CD14-positive monocyte (primary cell): ENCODE data around the gene PCCA. TPM values are rescaled to one million over a fixed set of nuclear protein-coding genes. Genes with fewer than 3 reads are reported as not detected.

Experiments
- DNase-seq, 3 donors: peaks; one replicate each; pipeline ENCODE4 v3.0.0-alpha.2; 2011 to 2022
- H2AFZ ChIP-seq: 2 replicates; pipeline ENCODE4 v1.6.0; 2012; ENCODE audit warnings: mild to moderate bottlenecking, low read depth, low read length, inconsistent platforms; ENCODE audit not compliant: insufficient read depth, poor library complexity, severe bottlenecking
- H3K27ac ChIP-seq, 2 donors: 1 replicate in 1 of 2; 2 replicates in 1 of 2; pipeline ENCODE4 v1.5.1; 2012 to 2013; ENCODE audit warnings: low read length in 2 of 2, control low read depth in 1 of 2, inconsistent platforms in 1 of 2, low read depth in 1 of 2, mild to moderate bottlenecking in 1 of 2
- H3K27me3 ChIP-seq, 2 donors: one replicate each; pipeline versions ENCODE4 v1.6.0 to v1.6.1; 2011 to 2013; ENCODE audit warnings: low read length in 2 of 2; ENCODE audit not compliant: control insufficient read depth in 2 of 2, insufficient read depth in 2 of 2
- H3K36me3 ChIP-seq, 2 donors: replicated peaks in 1 of 2; 1 replicate in 1 of 2; 2 replicates in 1 of 2; pipeline versions ENCODE4 v1.5.1 to v1.6.1; 2012 to 2013; ENCODE audit warnings: low read length in 2 of 2, control low read depth in 1 of 2, inconsistent platforms in 1 of 2, mild to moderate bottlenecking in 1 of 2; ENCODE audit not compliant: insufficient read depth in 2 of 2, control insufficient read depth in 1 of 2
- H3K4me1 ChIP-seq, 2 donors: 1 replicate in 1 of 2; 2 replicates in 1 of 2; pipeline versions ENCODE4 v1.5.1 to v1.6.1; 2012 to 2013; ENCODE audit warnings: low read length in 2 of 2, control low read depth in 1 of 2, inconsistent platforms in 1 of 2, mild to moderate bottlenecking in 1 of 2, moderate library complexity in 1 of 2; ENCODE audit not compliant: insufficient read depth in 2 of 2, control insufficient read depth in 1 of 2
- H3K4me2 ChIP-seq: replicated peaks from 2 replicates; pipeline ENCODE3; 2012; ENCODE audit warnings: low read length, moderate library complexity, mild to moderate bottlenecking; ENCODE audit not compliant: poor library complexity, severe bottlenecking; ENCODE audit errors: extremely low read depth
- H3K4me3 ChIP-seq, 3 experiments: fragments of 200-600 bp in 1 of 3; sonication (generic) in 1 of 3; replicated peaks in 1 of 3; 1 replicate in 2 of 3; 2 replicates in 1 of 3; pipeline ENCODE4 v1.5.1; 2011 to 2013; ENCODE audit warnings: low read length in 3 of 3, mild to moderate bottlenecking in 3 of 3, control low read depth in 2 of 3, low read depth in 2 of 3, inconsistent platforms in 1 of 3, moderate library complexity in 1 of 3
- H3K79me2 ChIP-seq: 2 replicates; pipeline ENCODE4 v1.6.0; 2012; ENCODE audit warnings: mild to moderate bottlenecking, control low read depth, inconsistent platforms, low read length, moderate library complexity; ENCODE audit not compliant: insufficient read depth
- H3K9ac ChIP-seq: 2 replicates; pipeline ENCODE4 v1.6.0; 2017; ENCODE audit warnings: low read length, mild to moderate bottlenecking; ENCODE audit not compliant: insufficient read depth, poor library complexity, severe bottlenecking
- H3K9me3 ChIP-seq, 2 donors: replicated peaks in 1 of 2; 1 replicate in 1 of 2; 2 replicates in 1 of 2; pipeline versions ENCODE4 v1.5.1 to v1.6.1; 2012 to 2013; ENCODE audit warnings: low read length in 2 of 2, control low read depth in 1 of 2; ENCODE audit not compliant: control insufficient read depth in 1 of 2, insufficient read depth in 1 of 2
- H4K20me1 ChIP-seq: 2 replicates; pipeline ENCODE4 v1.6.0; 2012; ENCODE audit warnings: mild to moderate bottlenecking, low read length, control low read depth, moderate library complexity; ENCODE audit not compliant: insufficient read depth
- H3K27ac Mint-ChIP-seq, 7 donors: one replicate each; pipeline ENCODE4 v1.8.0; 2020; ENCODE audit warnings: mild to moderate bottlenecking in 7 of 7, mixed read lengths in 7 of 7, moderate library complexity in 6 of 7, inconsistent platforms in 2 of 7
- H3K27me3 Mint-ChIP-seq, 3 donors: one replicate each; pipeline ENCODE4 v1.8.0; 2021 to 2022; ENCODE audit warnings: low read depth in 3 of 3, mild to moderate bottlenecking in 3 of 3, mixed read lengths in 3 of 3, moderate library complexity in 3 of 3, inconsistent platforms in 1 of 3
- H3K36me3 Mint-ChIP-seq, 2 donors: one replicate each; pipeline ENCODE4 v1.8.0; 2020; ENCODE audit warnings: mixed read lengths in 2 of 2, inconsistent platforms in 1 of 2, mild to moderate bottlenecking in 1 of 2
- H3K4me1 Mint-ChIP-seq: one replicate; pipeline ENCODE4 v1.8.0; 2020; ENCODE audit warnings: mild to moderate bottlenecking, mixed read lengths
- H3K4me3 Mint-ChIP-seq, 2 donors: one replicate each; pipeline ENCODE4 v1.8.0; 2020; ENCODE audit warnings: mild to moderate bottlenecking in 2 of 2, mixed read lengths in 2 of 2, moderate library complexity in 1 of 2
- H3K9me3 Mint-ChIP-seq, 7 donors: one replicate each; pipeline ENCODE4 v1.8.0; 2020 to 2022; ENCODE audit warnings: mixed read lengths in 7 of 7, mild to moderate bottlenecking in 6 of 7, moderate library complexity in 6 of 7, inconsistent platforms in 2 of 7
- WGBS: methylation state at CpG from one replicate; pipeline ENCODE4 v1.1.5; 2013; ENCODE audit warnings: missing lambda C conversion rate; ENCODE audit not compliant: insufficient coverage; 5-methylcytosine and 5-hydroxymethylcytosine counted together
- intact Hi-C, 2 donors: fragments of 100-400 bp; cut with micrococcal nuclease; formaldehyde crosslinking; loops; one replicate each; pipeline versions ENCODE4 v1.15.0 to v1.15.1; 2023
- polyA plus RNA-seq, 3 donors: library from polyadenylated mRNA; depleted of rRNA in 1 of 3; unstranded in 2 of 3; stranded (reverse) in 1 of 3; fragments of 300-500 nt in 2 of 3; fragments of >200 nt in 1 of 3; fragmentation: Illumina TruSeq in 2 of 3; gene quantifications; 1 replicate in 2 of 3; 2 replicates in 1 of 3; pipeline ENCODE4 v1.2.3, GENCODE V29; 2012 to 2021
- TF ChIP-seq, protein P1 (sequence below): fragments of 200-600 bp; IDR thresholded peaks from one replicate; pipeline ENCODE4 v1.8.0; 2022; ENCODE audit warnings: antibody characterized with exemption, mild to moderate bottlenecking

PCCA gene
- polyA plus RNA-seq, 3 donors: 4.4 to 13.5 (median 11.9) TPM

DNA sequence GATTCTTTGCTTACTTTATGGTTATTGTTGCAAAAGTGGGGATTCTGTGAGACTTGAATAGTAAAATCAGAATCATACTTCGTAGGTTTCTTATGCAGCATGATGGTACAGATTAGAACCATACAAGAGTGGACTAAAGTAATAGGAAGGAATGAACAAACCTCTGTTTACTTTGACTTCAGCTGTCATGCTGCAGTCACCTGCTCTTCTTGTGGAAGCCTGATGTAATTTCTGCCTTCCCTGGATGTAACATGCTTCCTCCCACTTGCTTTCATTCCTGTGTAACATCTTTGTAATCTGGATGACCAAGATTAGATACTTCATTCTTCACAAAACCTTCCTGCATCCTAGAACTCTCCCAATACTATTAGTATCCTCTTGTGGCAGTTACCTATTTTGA is 235.0 kb downstream of the PCCA start:
- WGBS: 83% methylated on average over 1 of the region's 1 CpG
- Histone ChIP-seq H2AFZ (no peak overlapping the region), H3K9me3 (no peaks in the 10 kb centered on the region), H3K4me2 (no peak overlapping the region), H3K4me3 (no peak overlapping the region), H4K20me1 (no peaks in the 10 kb centered on the region), H3K79me2 (no peaks in the 10 kb centered on the region), H3K4me1 (no peaks in the 10 kb centered on the region), H3K27ac (no peak overlapping the region), H3K9ac (no peak overlapping the region), H3K27me3 (no peaks in the 10 kb centered on the region), H3K36me3 (no peaks in the 10 kb centered on the region)
- peaks cover 0 to 5% (median 0%) of the 10 kb centered on the region in 7 donors for H3K9me3 Mint-ChIP-seq
- DNase-seq: no peak
- no peak overlapping the region for H3K27ac Mint-ChIP-seq
- H3K4me3 Mint-ChIP-seq: no peak overlapping the region
- TF ChIP-seq, protein P1, sequence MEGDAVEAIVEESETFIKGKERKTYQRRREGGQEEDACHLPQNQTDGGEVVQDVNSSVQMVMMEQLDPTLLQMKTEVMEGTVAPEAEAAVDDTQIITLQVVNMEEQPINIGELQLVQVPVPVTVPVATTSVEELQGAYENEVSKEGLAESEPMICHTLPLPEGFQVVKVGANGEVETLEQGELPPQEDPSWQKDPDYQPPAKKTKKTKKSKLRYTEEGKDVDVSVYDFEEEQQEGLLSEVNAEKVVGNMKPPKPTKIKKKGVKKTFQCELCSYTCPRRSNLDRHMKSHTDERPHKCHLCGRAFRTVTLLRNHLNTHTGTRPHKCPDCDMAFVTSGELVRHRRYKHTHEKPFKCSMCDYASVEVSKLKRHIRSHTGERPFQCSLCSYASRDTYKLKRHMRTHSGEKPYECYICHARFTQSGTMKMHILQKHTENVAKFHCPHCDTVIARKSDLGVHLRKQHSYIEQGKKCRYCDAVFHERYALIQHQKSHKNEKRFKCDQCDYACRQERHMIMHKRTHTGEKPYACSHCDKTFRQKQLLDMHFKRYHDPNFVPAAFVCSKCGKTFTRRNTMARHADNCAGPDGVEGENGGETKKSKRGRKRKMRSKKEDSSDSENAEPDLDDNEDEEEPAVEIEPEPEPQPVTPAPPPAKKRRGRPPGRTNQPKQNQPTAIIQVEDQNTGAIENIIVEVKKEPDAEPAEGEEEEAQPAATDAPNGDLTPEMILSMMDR: no peak
- intact Hi-C loops: no loop called here
- H3K36me3 Mint-ChIP-seq: peaks cover 6 to 7% of the 10 kb centered on the region in 2 donors
- H3K4me1 Mint-ChIP-seq: no peaks in the 10 kb centered on the region
- no peaks in the 10 kb centered on the region for H3K27me3 Mint-ChIP-seq

DNA sequence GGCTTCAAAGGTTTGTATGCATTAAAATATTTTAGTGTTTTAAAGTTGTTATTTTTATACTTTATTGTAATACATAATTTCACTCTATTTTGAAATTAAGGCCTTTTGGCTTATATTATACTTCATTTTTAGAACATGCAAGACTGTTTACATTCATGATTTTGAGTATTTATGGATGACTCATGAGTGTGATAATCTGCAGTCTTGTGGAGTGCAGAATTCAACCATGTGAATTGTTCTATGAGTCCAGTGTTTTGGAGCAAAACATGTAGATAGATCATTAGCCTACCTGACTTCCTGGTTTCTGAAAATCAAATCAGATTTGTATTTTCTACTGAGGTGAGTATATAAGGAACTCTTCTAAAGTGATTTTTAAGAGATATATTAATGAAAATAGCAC is 241.8 kb downstream of the PCCA start:
- no peak for DNase-seq
- Histone ChIP-seq H3K27me3 (no peaks in the 10 kb centered on the region), H3K4me3 (no peak overlapping the region), H4K20me1 (no peaks in the 10 kb centered on the region), H3K4me1 (no peaks in the 10 kb centered on the region), H3K36me3 (no peaks in the 10 kb centered on the region), H3K9me3 (peaks cover 0 to 3% of the 10 kb centered on the region in 2 donors), H3K4me2 (no peak overlapping the region), H2AFZ (no peak overlapping the region), H3K9ac (no peak overlapping the region), H3K27ac (no peak overlapping the region), H3K79me2 (no peaks in the 10 kb centered on the region)
- Mint-ChIP-seq H3K27ac (no peak overlapping the region), H3K27me3 (no peaks in the 10 kb centered on the region), H3K4me1 (no peaks in the 10 kb centered on the region), H3K36me3 (peaks cover 11% of the 10 kb centered on the region in 2 donors), H3K4me3 (no peak overlapping the region), H3K9me3 (peaks cover 0 to 16% (median 6%) of the 10 kb centered on the region in 7 donors)
- TF ChIP-seq, protein P1: no peak
- intact Hi-C loops: no loop called here
